Cerebellar cortex (tissue), 1 donor: ENCODE results near the gene LAPTM5.

ENCODE experiments used
- DNase-seq: peaks from one replicate; pipeline ENCODE4 v3.0.0-alpha.2; 2015; ENCODE audit warnings: low spot score

Gene LAPTM5

DNA sequence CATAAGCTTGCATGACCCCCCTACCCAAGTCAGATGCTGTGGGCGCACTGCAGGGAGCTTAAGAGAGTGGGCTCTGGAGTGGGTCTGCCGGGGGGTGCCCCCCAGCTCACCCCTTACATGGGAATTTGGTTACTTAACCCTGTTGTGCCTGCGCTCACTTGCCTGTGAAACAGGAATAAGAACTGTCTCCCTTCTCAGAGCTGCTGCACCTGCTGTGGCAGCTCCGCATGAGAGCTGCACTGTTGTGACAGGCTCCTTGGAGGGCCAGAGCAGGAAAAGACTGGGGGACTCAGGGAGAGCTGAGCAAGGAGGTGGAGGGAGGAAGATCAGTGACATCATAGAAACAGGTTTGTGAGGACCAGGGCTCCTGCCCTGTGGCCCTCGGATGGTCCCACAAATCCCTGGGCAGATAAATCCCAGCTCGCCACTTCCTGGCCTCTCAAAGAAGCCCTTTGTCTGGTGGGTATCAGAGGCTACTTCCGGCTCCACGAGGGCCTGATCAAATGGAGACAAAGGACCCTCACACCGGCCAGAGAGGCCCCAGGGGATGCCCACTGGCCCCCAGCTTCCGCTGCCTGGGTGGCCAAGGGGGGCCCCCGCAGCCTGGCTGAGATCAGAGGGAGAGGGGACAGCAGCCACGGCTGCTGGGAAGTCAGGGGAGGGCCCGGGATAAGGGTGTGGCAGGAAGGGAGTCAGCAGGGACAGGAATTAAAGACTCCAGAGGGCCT lies 28.9 kb upstream of the LAPTM5 start:
- DNase-seq, result no peak

DNA sequence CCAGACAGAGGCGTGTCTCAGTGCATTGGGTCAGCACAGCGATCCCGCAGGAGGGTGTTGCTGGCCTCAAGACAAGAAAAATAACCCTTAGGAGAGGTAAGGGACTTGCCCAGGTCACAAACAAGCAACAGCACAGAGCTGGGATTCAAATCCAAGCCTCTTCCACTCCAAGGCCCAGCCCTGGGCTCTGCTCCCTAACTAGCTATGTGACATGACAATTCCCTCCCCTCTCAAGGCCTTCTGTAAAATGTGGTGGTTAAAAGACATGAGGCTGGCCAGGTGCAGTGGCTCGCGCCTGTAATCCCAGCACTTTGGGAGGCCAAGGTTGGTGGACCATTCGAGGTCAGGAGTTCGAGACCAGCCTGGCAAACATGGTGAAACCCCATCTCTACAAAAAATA lies 28.1 kb upstream of the LAPTM5 start:
- DNase-seq, result no peak

- no peak for DNase-seq
These were observed 27.6 kb upstream of the LAPTM5 start for GRCh38 chr1:30785181-30785580.

DNA sequence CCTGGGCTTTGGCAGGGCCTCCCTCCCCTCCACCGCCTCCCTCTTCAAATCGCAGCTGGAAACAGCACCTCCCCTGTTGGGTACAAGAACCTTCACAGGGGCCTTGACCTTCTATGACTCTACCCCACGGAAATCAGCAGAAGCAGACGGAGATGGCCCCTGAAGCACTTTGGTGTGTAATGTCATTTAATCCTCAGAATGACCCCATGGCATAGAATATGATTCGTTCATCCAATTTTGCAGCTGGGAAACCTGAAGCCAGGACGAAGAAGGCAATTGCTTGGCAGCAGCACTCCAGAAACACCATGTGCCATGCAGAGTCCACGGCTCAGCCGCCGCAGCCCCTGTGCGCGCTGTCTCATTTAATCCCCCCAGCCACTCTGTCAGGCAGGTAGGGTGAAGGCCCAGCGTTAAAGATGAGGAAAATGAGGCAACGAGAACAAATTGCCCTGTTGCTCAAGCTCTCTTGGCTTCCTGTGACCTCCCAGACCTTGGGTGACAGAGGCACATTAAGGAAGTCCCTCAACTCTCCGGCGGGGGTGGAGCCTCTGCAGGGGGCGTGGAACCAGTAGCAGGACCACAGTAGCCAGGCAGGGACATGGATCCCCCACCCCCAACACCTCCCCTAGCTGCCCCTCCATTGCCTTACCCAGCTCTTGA lies 25.8 kb upstream of the LAPTM5 start:
- no peak for DNase-seq

DNA sequence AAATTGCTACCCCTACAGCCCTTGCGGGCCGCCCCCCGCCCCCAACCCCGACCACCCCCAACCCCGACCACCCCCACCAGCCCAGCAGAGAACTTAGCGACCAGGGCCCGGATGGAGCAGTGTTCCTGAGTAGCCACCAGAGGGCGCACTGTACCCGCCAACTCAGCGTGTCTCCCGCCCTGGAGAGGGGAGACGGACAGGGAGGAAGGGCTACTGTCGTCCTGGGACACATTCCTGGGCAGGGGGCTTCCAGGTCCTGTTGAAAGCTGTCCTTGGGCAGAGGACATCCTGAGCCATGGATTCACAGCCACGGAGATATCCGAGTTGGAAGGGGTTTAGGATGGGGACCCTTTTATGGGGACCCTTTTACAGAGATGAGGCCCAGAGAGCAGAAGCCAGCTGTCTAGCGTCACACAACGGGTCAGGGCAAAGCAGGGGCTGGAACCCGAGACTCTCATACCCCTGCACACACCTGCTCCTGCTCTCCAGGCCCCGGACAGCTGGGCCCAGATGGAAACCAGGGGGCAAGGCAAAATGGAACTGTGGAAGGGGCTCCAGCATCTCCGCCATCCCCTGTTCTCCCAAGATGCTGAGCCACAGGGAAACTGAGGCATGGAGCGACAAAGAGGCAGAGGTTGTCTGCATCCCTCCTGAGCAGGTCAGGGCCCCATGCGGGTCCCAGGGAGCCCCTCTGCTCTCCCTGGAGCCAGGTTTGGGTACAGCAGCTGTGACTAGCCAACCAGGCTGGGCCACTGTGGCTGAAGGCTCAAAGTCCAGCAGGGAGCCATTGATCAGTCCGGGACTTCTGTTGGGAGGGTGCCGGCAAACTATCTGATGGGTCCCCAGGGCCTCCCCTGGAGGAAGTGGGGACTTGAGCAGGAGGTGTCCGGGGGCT lies 25.0 kb upstream of the LAPTM5 start:
- peak; percentile 54 for DNase-seq

- DNase-seq, result no peak
These were observed 24.3 kb upstream of the LAPTM5 start for GRCh38 chr1:30781906-30782305.

GRCh38 chr1:30780409-30780808 lies 22.8 kb upstream of the LAPTM5 start:
- DNase-seq, result no peak

GRCh38 chr1:30779294-30780071 lies 21.9 kb upstream of the LAPTM5 start:
- DNase-seq, result peak; percentile 68

- no peak for DNase-seq
These were observed 21.4 kb upstream of the LAPTM5 start for GRCh38 chr1:30778979-30779293.

GRCh38 chr1:30778154-30778978 lies 20.8 kb upstream of the LAPTM5 start:
- DNase-seq, result no peak

DNA sequence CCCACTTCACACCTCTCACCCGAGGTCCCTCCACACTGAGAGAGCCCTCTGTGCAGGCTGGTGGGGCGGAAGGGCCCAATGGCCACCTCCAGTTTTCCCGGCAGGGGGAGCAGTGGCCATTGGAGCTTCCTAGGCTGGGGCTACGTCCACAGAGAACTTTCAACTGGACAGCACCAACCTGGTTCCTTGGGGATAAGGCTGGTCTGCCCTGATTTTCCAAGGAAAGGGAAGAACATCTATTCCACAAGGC lies 20.3 kb upstream of the LAPTM5 start:
- DNase-seq, result no peak

DNA sequence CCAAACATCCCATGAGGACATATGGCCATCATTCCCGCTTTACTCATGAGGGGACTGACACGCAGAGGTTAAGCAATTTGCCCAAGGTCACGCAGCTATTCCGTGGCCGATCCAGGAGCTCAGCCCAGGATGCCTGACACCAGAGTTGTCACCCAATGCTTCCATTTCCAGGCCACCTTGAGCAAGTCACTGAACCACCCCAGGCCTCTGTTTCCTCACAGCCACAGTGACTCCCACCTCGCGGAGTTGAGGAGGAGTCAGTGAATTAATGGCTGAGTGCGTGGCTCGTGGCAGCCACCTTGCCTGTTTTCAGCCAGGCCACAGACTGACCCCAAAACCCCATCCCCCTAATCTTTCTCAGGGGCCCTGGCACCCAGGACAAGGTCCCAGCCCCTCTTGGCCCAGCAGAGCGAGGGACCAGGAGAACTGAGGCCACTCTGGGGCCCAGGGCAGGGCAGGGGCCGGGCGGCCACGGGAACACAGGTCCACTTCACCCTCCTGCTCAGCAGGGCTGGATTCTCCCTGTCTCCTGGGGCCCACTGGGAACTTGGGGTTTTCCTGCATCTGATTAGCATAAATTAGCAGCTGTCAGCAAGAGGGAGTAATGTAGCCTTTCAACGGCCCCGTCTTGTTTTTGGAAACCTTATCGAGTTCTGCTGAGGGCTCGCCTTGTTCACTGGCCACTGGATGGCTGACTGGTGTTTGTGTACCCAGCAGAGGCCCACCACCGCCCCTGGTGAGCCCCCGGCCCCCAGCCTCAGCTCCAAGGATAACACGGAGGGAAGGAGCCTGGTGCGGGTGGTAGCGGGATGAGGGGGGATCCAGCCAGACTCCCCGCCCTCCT lies 19.7 kb upstream of the LAPTM5 start:
- DNase-seq, result no peak

DNA sequence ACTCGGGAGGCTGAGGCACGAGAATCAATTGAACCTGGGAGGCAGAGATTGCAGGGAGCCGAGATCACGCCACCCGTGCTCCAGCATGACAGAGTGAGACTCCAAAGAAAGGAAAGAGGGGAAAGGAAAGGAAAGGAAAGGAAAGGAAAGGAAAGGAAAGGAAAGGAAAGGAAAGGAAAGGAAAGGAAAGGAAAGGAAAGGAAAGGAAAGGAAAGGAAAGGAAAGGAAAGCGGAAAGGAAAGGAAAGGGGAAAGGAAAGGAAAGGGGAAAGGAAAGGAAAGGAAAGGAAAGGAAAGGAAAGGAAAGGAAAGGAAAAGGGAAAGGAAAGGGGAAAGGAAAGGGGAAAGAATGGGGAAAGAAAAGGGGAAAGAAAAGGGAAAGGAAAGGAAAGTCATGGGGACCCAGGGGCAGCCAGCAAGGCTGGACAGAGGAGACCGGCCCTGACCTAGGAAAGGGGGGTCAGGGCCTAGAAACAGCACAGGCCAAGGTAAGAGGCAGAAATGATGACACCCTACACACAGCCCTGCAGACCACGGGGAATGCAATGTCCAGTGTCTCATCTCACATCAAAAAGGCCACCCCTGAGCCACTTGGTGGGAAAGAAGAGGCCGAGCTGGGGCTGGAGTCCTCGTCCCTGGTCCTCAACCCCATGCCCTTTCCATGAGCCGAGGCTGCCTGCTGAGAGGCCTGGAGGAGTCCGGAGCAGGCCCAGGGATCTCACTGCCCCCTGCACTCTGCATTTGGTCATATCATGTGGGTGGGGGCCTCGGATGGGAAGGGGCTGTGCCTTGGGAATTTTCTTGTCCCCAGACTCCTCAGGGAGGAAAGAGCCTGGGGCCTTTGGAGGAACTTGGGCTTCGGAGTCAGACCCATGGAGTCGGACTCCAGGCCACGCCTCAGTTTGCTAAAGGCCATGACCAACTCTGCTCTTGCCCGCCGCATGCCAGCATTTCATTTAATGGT lies 18.8 kb upstream of the LAPTM5 start:
- no peak for DNase-seq

- no peak for DNase-seq
These were observed 17.9 kb upstream of the LAPTM5 start for GRCh38 chr1:30775433-30775975.

GRCh38 chr1:30774550-30775432 lies 17.2 kb upstream of the LAPTM5 start:
- DNase-seq, result no peak

DNA sequence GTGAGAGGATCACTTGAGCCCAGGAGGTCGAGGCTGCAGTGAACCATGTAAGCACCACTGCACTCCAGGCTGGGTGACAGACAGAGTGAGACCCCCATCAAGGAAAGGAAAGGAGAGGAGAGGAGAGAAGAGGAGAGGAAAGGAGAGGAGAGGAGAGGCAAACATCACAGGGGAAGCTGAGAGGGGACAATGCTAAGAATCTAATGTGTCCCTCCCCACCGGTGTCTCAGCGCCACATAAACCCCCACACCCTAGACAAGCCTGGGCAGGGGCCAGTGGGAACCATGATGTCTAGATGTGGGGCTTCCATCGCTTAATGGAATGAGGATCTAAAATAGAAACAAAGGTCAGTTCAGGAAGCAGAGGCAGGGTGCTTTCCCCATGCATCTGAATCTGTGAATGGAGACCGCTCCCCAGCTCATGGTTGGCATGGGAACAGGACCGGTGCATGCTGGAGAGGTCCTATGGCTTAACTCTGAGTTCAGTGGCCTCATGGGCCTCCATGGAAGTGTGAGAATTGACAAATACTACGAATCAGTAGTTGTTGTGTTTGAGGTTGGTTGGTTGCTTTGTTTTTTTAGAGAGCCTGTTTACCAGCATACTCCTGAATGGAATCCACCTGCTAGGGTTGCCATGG lies 16.3 kb upstream of the LAPTM5 start:
- DNase-seq, result no peak

GRCh38 chr1:30771005-30771404 lies 13.4 kb upstream of the LAPTM5 start:
- DNase-seq, result no peak

DNA sequence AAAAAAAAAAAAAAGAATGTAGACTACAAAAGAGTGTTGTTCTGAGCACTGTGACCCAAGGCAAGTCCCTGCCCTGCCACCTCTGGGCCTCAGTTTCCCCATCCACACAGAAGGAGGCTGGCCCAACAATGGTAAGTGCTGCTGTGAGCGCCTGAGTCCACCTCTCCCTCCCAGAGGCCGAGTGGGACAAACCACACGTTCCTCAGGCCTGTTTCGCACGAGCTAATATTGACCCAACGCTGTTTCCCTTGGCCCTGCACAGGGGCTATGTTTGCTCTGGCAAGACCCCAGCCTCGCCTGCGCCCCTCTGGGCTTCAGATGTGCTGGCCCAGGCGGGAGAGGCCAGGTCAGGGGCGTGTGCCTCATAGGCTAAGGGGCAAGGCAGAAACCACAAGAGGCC lies 12.6 kb upstream of the LAPTM5 start:
- no peak for DNase-seq
